Heart right ventricle (tissue), 16 donors: Measurements from ENCODE around the gene VIPR2. TPM values are rescaled to one million over a fixed set of nuclear protein-coding genes. Genes with fewer than 3 reads are reported as not detected.
A peak's percentile ranks its signal among the peaks of the same experiment; 100 is the strongest.

Experiments used
- ATAC-seq, 8 donors: fragments of 200-7000 bp; cut with Tn5 transposase; one replicate each; pipeline ENCODE4 v1.9.1; 2020; ENCODE audit warnings: mild to moderate bottlenecking in 8 of 8, moderate library complexity in 8 of 8, moderate number of reproducible peaks in 1 of 8
- DNase-seq, 2 donors: peaks; one replicate each; pipeline ENCODE4 v3.0.0-alpha.2; 2020
- H3K27ac ChIP-seq, 10 donors: fragments of 200-600 bp; sonication (generic) in 2 of 10; one replicate each; pipeline versions ENCODE4 v1.5.0 to v1.8.0; 2020 to 2022; ENCODE audit warnings: mild to moderate bottlenecking in 3 of 10
- H3K27me3 ChIP-seq, 7 donors: fragments of 200-600 bp; one replicate each; pipeline ENCODE4 v1.8.0; 2021 to 2022; ENCODE audit warnings: mild to moderate bottlenecking in 2 of 7
- H3K36me3 ChIP-seq, 9 donors: fragments of 200-600 bp; sonication (generic) in 1 of 9; one replicate each; pipeline versions ENCODE4 v1.5.0 to v1.8.0; 2020 to 2022; ENCODE audit warnings: mild to moderate bottlenecking in 2 of 9
- H3K4me1 ChIP-seq, 9 donors: fragments of 200-600 bp; sonication (generic) in 1 of 9; one replicate each; pipeline versions ENCODE4 v1.5.0 to v1.8.0; 2020 to 2022; ENCODE audit warnings: mild to moderate bottlenecking in 4 of 9
- H3K4me3 ChIP-seq, 10 donors: fragments of 200-600 bp; sonication (generic) in 2 of 10; one replicate each; pipeline versions ENCODE4 v1.5.0 to v1.8.0; 2020 to 2022; ENCODE audit warnings: mild to moderate bottlenecking in 7 of 10, moderate library complexity in 2 of 10
- H3K9me3 ChIP-seq, 11 donors: fragments of 200-600 bp in 10 of 11; sonication (generic) in 2 of 11; one replicate each; pipeline versions ENCODE4 v1.5.0 to v1.8.0; 2013 to 2022; ENCODE audit warnings: mild to moderate bottlenecking in 2 of 11, control low read depth in 1 of 11, moderate library complexity in 1 of 11
- WGBS, 2 donors: extraction: QIAGEN DNeasy Blood & Tissue Kit; methylation state at CpG; one replicate each; pipeline ENCODE4 v1.1.7; 2013; ENCODE audit warnings: inconsistent platforms in 1 of 2; 5-methylcytosine and 5-hydroxymethylcytosine counted together
- intact Hi-C, 10 donors: fragments of 100-400 bp; cut with DNase I; formaldehyde crosslinking; loops; one replicate each; pipeline versions ENCODE4 v1.11.1 to v1.14.2; 2022
- polyA plus RNA-seq, 2 donors: library from polyadenylated mRNA; stranded (reverse); fragments of 200-250 nt; gene quantifications; one replicate each; pipeline ENCODE4 v1.2.3, GENCODE V29; 2013
- total RNA-seq, 10 donors: library from RNA; stranded (reverse); fragmentation: NEBNext Ultra II Directional in 3 of 10; extraction: Animal tissue kit (Norgen Biotek cat#: 25700) in 3 of 10; gene quantifications; one replicate each; pipeline versions ENCODE4 v1.2.1 to v1.2.4, GENCODE V29; 2021 to 2023
- TF ChIP-seq, protein P1 (sequence below), 9 donors: fragments of 200-600 bp; sonication (generic) in 2 of 9; IDR thresholded peaks; one replicate each; pipeline versions ENCODE4 v1.5.0 to v1.8.0; 2021 to 2022; ENCODE audit warnings: antibody characterized with exemption in 9 of 9, mild to moderate bottlenecking in 5 of 9, moderate library complexity in 1 of 9
- donor health status: Arrhythmogenic right ventricular cardiomyopathy.
- donor health status: ischemic (EF 13 %, LVEDD 7.1; RV severe dilation, severe dysfunction).
- donor health status: healthy with polysubstance abuse.
- donor health status: DM: no; HTN: yes; CAD: no.
- donor health status: DM: no; HTN: no; CAD: no.
- donor health status: ischemic (EF 25% LVEDD 6.9; RV normal size, moderate dysfunction).
- donor health status: ischemic (EF 25% LVEDD 5.7; RV mildly dilated, moderate dysfunction).
- donor health status: healthy.
- donor health status: DM: yes; HTN: yes; CAD: no.
- donor health status: Ischemic cardiomyopathy.
- donor health status: ischemic (EF 35%, LVEDD 5.7; RV mildly dilated, moderate dysfunction).
- donor health status: nonischemic (EF 11% LVEDD 7.7; RV severe dilation, severe dysfunction).
- donor health status: DM: yes; HTN: yes; CAD: no.
- donor health status: PGD.
- donor health status: ischemic (EF 29% LVEDD 5.4; RV normal size, mild dysfunction).
- donor health status: nonischemic (EF 23%, LVEDD 6.1; RV moderate dilation, normal function).

Gene VIPR2
- total and polyA plus RNA-seq, 12 donors: 3.0 to 30.6 (median 19.1) TPM

DNA sequence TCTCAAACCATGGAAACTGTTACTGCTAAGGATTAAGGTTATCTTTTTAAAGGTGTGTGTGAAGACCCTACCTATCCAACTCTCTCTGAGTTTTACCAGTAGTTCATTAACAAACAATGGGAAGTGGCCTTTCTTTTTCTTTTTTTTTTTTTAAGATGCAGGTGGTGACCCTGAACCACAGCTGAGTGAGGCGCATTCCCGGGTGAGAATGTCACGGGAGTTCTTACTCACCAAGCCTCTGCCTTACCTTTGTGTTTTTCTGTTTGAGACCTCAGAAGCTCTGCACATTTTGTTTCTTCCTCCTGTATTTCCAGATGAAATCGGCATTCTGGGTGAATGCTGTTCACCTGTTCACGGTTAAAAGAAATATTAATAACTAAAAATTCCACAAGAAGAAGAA, 2.5 kb downstream of the VIPR2 start:
- peaks cover 0 to 54% (median 18%) of the 10 kb centered on the region in 7 donors for H3K27me3 ChIP-seq
- 68 to 72% methylated on average over 5 of the region's 5 CpGs for WGBS, 2 donors
- peaks cover 0 to 32% (median 0%) of the 10 kb centered on the region in 9 donors for H3K36me3 ChIP-seq
- H3K27ac ChIP-seq: peak overlapping the region in 9 of 10 donors; percentile 13 to 80 (median 67)
- no peaks in the 10 kb centered on the region for H3K9me3 ChIP-seq
- peaks cover 0 to 52% (median 21%) of the 10 kb centered on the region in 9 donors for H3K4me1 ChIP-seq
- H3K4me3 ChIP-seq: no peak overlapping the region
- TF ChIP-seq, protein P1, sequence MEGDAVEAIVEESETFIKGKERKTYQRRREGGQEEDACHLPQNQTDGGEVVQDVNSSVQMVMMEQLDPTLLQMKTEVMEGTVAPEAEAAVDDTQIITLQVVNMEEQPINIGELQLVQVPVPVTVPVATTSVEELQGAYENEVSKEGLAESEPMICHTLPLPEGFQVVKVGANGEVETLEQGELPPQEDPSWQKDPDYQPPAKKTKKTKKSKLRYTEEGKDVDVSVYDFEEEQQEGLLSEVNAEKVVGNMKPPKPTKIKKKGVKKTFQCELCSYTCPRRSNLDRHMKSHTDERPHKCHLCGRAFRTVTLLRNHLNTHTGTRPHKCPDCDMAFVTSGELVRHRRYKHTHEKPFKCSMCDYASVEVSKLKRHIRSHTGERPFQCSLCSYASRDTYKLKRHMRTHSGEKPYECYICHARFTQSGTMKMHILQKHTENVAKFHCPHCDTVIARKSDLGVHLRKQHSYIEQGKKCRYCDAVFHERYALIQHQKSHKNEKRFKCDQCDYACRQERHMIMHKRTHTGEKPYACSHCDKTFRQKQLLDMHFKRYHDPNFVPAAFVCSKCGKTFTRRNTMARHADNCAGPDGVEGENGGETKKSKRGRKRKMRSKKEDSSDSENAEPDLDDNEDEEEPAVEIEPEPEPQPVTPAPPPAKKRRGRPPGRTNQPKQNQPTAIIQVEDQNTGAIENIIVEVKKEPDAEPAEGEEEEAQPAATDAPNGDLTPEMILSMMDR (IDR thresholded peaks at IDR 0.05): no peak
- intact Hi-C loops: loop anchor here in 5 of 10 donors (5.0 to 10.0 kb wide), 4 partner anchors 45 to 127 kb away; no protein-coding TSS in a partner anchor
- ATAC-seq: no peak
- DNase-seq: no peak

DNA sequence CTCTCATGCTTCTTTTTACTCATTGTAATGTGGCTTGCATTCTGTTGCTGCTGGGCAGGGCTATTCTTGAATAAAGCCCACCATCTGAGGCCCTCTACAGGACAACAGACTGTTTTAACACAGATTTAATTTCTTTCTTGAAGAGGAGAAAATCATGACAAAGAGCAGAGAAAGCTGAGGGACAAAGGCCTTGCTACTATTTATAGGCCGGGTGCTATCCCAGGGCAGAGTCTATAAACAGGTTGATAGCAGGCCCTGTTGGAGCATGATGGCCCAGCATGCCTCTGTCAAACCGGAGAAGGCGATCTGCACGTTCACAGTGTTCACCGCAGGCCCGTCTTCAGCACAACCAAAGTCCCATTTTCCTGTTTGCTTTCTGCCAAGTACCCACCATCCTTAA, 3.0 kb downstream of the VIPR2 start:
- peak; percentile 42 to 50 for DNase-seq
- peaks cover 0 to 52% (median 21%) of the 10 kb centered on the region in 9 donors for H3K4me1 ChIP-seq

DNA sequence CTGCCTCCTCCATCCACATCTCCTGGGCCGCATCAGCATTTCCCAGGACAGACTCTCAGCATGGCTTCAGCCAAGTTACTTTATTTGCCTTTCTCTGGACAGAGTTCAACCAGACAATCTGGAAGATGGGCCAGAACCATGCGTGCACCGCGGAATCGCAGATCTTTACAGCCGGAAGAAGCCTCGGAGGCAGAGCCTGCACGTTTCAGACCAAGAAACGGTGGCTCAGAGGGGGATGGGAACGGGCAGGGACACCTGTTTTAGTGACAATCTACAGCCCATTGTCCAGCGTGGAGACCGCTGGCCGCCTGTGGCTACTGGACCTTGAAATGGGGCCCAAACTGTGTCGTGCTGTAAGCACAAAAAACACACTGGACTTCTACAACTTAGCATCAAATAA, 3.5 kb downstream of the VIPR2 start:
- WGBS, 2 donors: 79 to 86% methylated on average over 14 of the region's 14 CpGs
- Histone ChIP-seq H3K27me3 (peaks cover 0 to 50% (median 18%) of the 10 kb centered on the region in 7 donors), H3K27ac (peak overlapping the region; percentile 43 to 80 (median 62)), H3K36me3 (peaks cover 0 to 32% (median 0%) of the 10 kb centered on the region in 9 donors), H3K9me3 (no peaks in the 10 kb centered on the region), H3K4me3 (no peak overlapping the region), H3K4me1 (peaks cover 0 to 52% (median 21%) of the 10 kb centered on the region in 9 donors)
- no peak for DNase-seq
- TF ChIP-seq, protein P1 (IDR thresholded peaks at IDR 0.05): no peak
- no peak for ATAC-seq
- intact Hi-C loops: loop anchor here in 5 of 10 donors (5.0 to 10.0 kb wide), 4 partner anchors 44 to 126 kb away; no protein-coding TSS in a partner anchor

More for the DNA sequence above, 3.0 kb downstream of the VIPR2 start:
- H3K27me3 ChIP-seq: peaks cover 0 to 54% (median 18%) of the 10 kb centered on the region in 7 donors
- no peak overlapping the region for H3K4me3 ChIP-seq
- TF ChIP-seq, protein P1 (IDR thresholded peaks at IDR 0.05): peak in 3 of 9 donors; percentile 13 to 37 (median 25)
- WGBS, 2 donors: 24 to 45% methylated on average over 6 of the region's 6 CpGs
- ATAC-seq: peak; percentile 54 to 89 (median 78)
- H3K36me3 ChIP-seq: peaks cover 0 to 32% (median 0%) of the 10 kb centered on the region in 9 donors
- H3K27ac ChIP-seq: peak overlapping the region; percentile 43 to 80 (median 62)
- H3K9me3 ChIP-seq: no peaks in the 10 kb centered on the region
- intact Hi-C loops: loop anchor here in 5 of 10 donors (5.0 to 10.0 kb wide), 4 partner anchors 44 to 127 kb away; no protein-coding TSS in a partner anchor

DNA sequence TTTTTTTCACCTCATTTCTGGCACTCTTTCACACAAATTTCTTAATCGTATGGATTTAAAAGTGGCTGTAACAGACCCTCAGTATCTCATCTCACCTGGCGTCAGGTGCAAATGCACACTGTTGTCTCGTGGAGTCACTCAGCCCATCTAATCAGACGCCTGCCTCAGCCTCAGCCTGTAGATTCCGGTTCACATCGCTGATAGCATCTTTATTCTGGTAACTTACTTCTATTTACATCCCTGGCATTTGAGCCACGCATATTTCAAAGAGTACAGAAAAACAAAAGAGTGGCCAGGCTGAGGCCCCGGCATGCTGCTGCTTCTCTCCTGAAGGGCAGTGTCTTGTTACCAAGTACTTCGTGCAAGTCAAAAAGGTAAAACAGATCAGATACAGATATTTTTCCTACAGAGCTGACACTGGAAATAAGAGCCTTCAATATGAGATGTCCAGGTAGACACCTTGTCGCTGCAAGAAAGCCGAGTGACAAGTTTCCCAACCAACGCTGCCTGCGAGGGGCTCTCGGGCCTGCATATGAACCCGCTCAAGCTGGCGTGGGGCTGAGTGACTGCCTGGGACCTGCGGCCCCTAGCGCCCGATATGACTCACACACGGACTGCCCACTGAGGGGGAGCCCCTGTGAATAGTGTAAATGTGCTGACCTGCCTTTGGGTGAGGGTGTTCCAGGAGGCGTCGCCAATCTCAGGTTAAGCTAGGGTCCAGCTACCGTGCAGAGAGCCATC, 4.3 kb downstream of the VIPR2 start:
- Histone ChIP-seq H3K27ac (peak overlapping the region in 3 of 10 donors; percentile 51 to 72 (median 52)), H3K4me1 (peaks cover 0 to 49% (median 18%) of the 10 kb centered on the region in 9 donors), H3K9me3 (no peaks in the 10 kb centered on the region), H3K4me3 (no peak overlapping the region), H3K36me3 (peaks cover 0 to 32% (median 0%) of the 10 kb centered on the region in 9 donors), H3K27me3 (peaks cover 0 to 42% (median 18%) of the 10 kb centered on the region in 7 donors)
- intact Hi-C loops: loop anchor here in 5 of 10 donors (5.0 to 10.0 kb wide), 4 partner anchors 43 to 126 kb away; no protein-coding TSS in a partner anchor
- peak in 1 of 8 donors; percentile 12 for ATAC-seq
- TF ChIP-seq, protein P1 (IDR thresholded peaks at IDR 0.05): no peak
- no peak for DNase-seq
- 77 to 83% methylated on average over 23 of the region's 23 CpGs for WGBS, 2 donors
